CD14-positive monocyte (primary cell): Measurements from ENCODE around the gene BNC2. TPM values are rescaled to one million over a fixed set of nuclear protein-coding genes. Genes with fewer than 3 reads are reported as not detected.

ENCODE experiments used
- DNase-seq, 3 donors: peaks; one replicate each; pipeline ENCODE4 v3.0.0-alpha.2; 2011 to 2022
- H2AFZ ChIP-seq: 2 replicates; pipeline ENCODE4 v1.6.0; 2012; ENCODE audit warnings: mild to moderate bottlenecking, low read depth, low read length, inconsistent platforms; ENCODE audit not compliant: insufficient read depth, poor library complexity, severe bottlenecking
- H3K27ac ChIP-seq, 2 donors: 1 replicate in 1 of 2; 2 replicates in 1 of 2; pipeline ENCODE4 v1.5.1; 2012 to 2013; ENCODE audit warnings: low read length in 2 of 2, control low read depth in 1 of 2, inconsistent platforms in 1 of 2, low read depth in 1 of 2, mild to moderate bottlenecking in 1 of 2
- H3K27me3 ChIP-seq, 2 donors: one replicate each; pipeline versions ENCODE4 v1.6.0 to v1.6.1; 2011 to 2013; ENCODE audit warnings: low read length in 2 of 2; ENCODE audit not compliant: control insufficient read depth in 2 of 2, insufficient read depth in 2 of 2
- H3K36me3 ChIP-seq, 2 donors: replicated peaks in 1 of 2; 1 replicate in 1 of 2; 2 replicates in 1 of 2; pipeline versions ENCODE4 v1.5.1 to v1.6.1; 2012 to 2013; ENCODE audit warnings: low read length in 2 of 2, control low read depth in 1 of 2, inconsistent platforms in 1 of 2, mild to moderate bottlenecking in 1 of 2; ENCODE audit not compliant: insufficient read depth in 2 of 2, control insufficient read depth in 1 of 2
- H3K4me1 ChIP-seq, 2 donors: 1 replicate in 1 of 2; 2 replicates in 1 of 2; pipeline versions ENCODE4 v1.5.1 to v1.6.1; 2012 to 2013; ENCODE audit warnings: low read length in 2 of 2, control low read depth in 1 of 2, inconsistent platforms in 1 of 2, mild to moderate bottlenecking in 1 of 2, moderate library complexity in 1 of 2; ENCODE audit not compliant: insufficient read depth in 2 of 2, control insufficient read depth in 1 of 2
- H3K4me2 ChIP-seq: replicated peaks from 2 replicates; pipeline ENCODE3; 2012; ENCODE audit warnings: low read length, moderate library complexity, mild to moderate bottlenecking; ENCODE audit not compliant: poor library complexity, severe bottlenecking; ENCODE audit errors: extremely low read depth
- H3K4me3 ChIP-seq, 3 experiments: fragments of 200-600 bp in 1 of 3; sonication (generic) in 1 of 3; replicated peaks in 1 of 3; 1 replicate in 2 of 3; 2 replicates in 1 of 3; pipeline ENCODE4 v1.5.1; 2011 to 2013; ENCODE audit warnings: low read length in 3 of 3, mild to moderate bottlenecking in 3 of 3, control low read depth in 2 of 3, low read depth in 2 of 3, inconsistent platforms in 1 of 3, moderate library complexity in 1 of 3
- H3K79me2 ChIP-seq: 2 replicates; pipeline ENCODE4 v1.6.0; 2012; ENCODE audit warnings: mild to moderate bottlenecking, control low read depth, inconsistent platforms, low read length, moderate library complexity; ENCODE audit not compliant: insufficient read depth
- H3K9ac ChIP-seq: 2 replicates; pipeline ENCODE4 v1.6.0; 2017; ENCODE audit warnings: low read length, mild to moderate bottlenecking; ENCODE audit not compliant: insufficient read depth, poor library complexity, severe bottlenecking
- H3K9me3 ChIP-seq, 2 donors: replicated peaks in 1 of 2; 1 replicate in 1 of 2; 2 replicates in 1 of 2; pipeline versions ENCODE4 v1.5.1 to v1.6.1; 2012 to 2013; ENCODE audit warnings: low read length in 2 of 2, control low read depth in 1 of 2; ENCODE audit not compliant: control insufficient read depth in 1 of 2, insufficient read depth in 1 of 2
- H4K20me1 ChIP-seq: 2 replicates; pipeline ENCODE4 v1.6.0; 2012; ENCODE audit warnings: mild to moderate bottlenecking, low read length, control low read depth, moderate library complexity; ENCODE audit not compliant: insufficient read depth
- H3K27ac Mint-ChIP-seq, 7 donors: one replicate each; pipeline ENCODE4 v1.8.0; 2020; ENCODE audit warnings: mild to moderate bottlenecking in 7 of 7, mixed read lengths in 7 of 7, moderate library complexity in 6 of 7, inconsistent platforms in 2 of 7
- H3K27me3 Mint-ChIP-seq, 3 donors: one replicate each; pipeline ENCODE4 v1.8.0; 2021 to 2022; ENCODE audit warnings: low read depth in 3 of 3, mild to moderate bottlenecking in 3 of 3, mixed read lengths in 3 of 3, moderate library complexity in 3 of 3, inconsistent platforms in 1 of 3
- H3K36me3 Mint-ChIP-seq, 2 donors: one replicate each; pipeline ENCODE4 v1.8.0; 2020; ENCODE audit warnings: mixed read lengths in 2 of 2, inconsistent platforms in 1 of 2, mild to moderate bottlenecking in 1 of 2
- H3K4me1 Mint-ChIP-seq: one replicate; pipeline ENCODE4 v1.8.0; 2020; ENCODE audit warnings: mild to moderate bottlenecking, mixed read lengths
- H3K4me3 Mint-ChIP-seq, 2 donors: one replicate each; pipeline ENCODE4 v1.8.0; 2020; ENCODE audit warnings: mild to moderate bottlenecking in 2 of 2, mixed read lengths in 2 of 2, moderate library complexity in 1 of 2
- H3K9me3 Mint-ChIP-seq, 7 donors: one replicate each; pipeline ENCODE4 v1.8.0; 2020 to 2022; ENCODE audit warnings: mixed read lengths in 7 of 7, mild to moderate bottlenecking in 6 of 7, moderate library complexity in 6 of 7, inconsistent platforms in 2 of 7
- CTCF ChIP-seq: fragments of 200-600 bp; IDR thresholded peaks from one replicate; pipeline ENCODE4 v1.8.0; 2022; ENCODE audit warnings: antibody characterized with exemption, mild to moderate bottlenecking
- WGBS: methylation state at CpG from one replicate; pipeline ENCODE4 v1.1.5; 2013; ENCODE audit warnings: missing lambda C conversion rate; ENCODE audit not compliant: insufficient coverage; 5-methylcytosine and 5-hydroxymethylcytosine counted together
- intact Hi-C, 2 donors: fragments of 100-400 bp; cut with micrococcal nuclease; formaldehyde crosslinking; loops; one replicate each; pipeline versions ENCODE4 v1.15.0 to v1.15.1; 2023
- polyA plus RNA-seq, 3 donors: library from polyadenylated mRNA; depleted of rRNA in 1 of 3; unstranded in 2 of 3; stranded (reverse) in 1 of 3; fragments of 300-500 nt in 2 of 3; fragments of >200 nt in 1 of 3; fragmentation: Illumina TruSeq in 2 of 3; gene quantifications; 1 replicate in 2 of 3; 2 replicates in 1 of 3; pipeline ENCODE4 v1.2.3, GENCODE V29; 2012 to 2021

Gene BNC2
- polyA plus RNA-seq, 3 donors = 0.01 TPM; not detected in 2

GRCh38 chr9:16459421-16460148 lies 410.9 kb downstream of the BNC2 start:
- intact Hi-C loops = no loop called here

More at GRCh38 chr9:16459421-16460148, 410.9 kb downstream of the BNC2 start:
- H3K9me3 ChIP-seq = no peaks in the 10 kb centered on the region
- H3K4me1 ChIP-seq = no peaks in the 10 kb centered on the region
- H3K36me3 ChIP-seq = no peaks in the 10 kb centered on the region
- Mint-ChIP-seq H3K4me1 (no peaks in the 10 kb centered on the region), H3K27me3 (peaks cover 0 to 2% (median 0%) of the 10 kb centered on the region in 3 donors), H3K9me3 (peaks cover 0 to 6% (median 0%) of the 10 kb centered on the region in 7 donors), H3K4me3 (no peak overlapping the region), H3K27ac (no peak overlapping the region), H3K36me3 (no peaks in the 10 kb centered on the region)
- H4K20me1 ChIP-seq = no peaks in the 10 kb centered on the region
- H3K4me3 ChIP-seq = no peak overlapping the region
- TF ChIP-seq CTCF = no peak
- H3K27me3 ChIP-seq = no peaks in the 10 kb centered on the region
- WGBS = no CpG with 5 or more reads among the region's 6 CpGs
- DNase-seq = no peak
- no peak overlapping the region for H3K27ac ChIP-seq
- no peak overlapping the region for H3K9ac ChIP-seq
- no peak overlapping the region for H2AFZ ChIP-seq
- H3K4me2 ChIP-seq = no peak overlapping the region
- no peaks in the 10 kb centered on the region for H3K79me2 ChIP-seq
